KOPT-K1 (cell line): Measurements from ENCODE around the gene NOBOX.

Source experiments
- H3K27ac ChIP-seq: fragments of 200-600 bp; sonication (generic); 2 replicates; pipeline ENCODE4 v1.5.1; 2016; ENCODE audit warnings: antibody characterized with exemption, mild to moderate bottlenecking, low read depth, low read length; ENCODE audit not compliant: poor library complexity, severe bottlenecking
- H3K36me3 ChIP-seq: fragments of 200-600 bp; sonication (generic); 2 replicates; pipeline ENCODE4 v1.5.1; 2017; ENCODE audit warnings: antibody characterized with exemption, mild to moderate bottlenecking, low read length, moderate library complexity; ENCODE audit not compliant: insufficient read depth
- H3K9me3 ChIP-seq: fragments of 200-600 bp; sonication (generic); 2 replicates; pipeline ENCODE4 v1.5.1; 2017; ENCODE audit warnings: antibody characterized with exemption, low read length, mild to moderate bottlenecking; ENCODE audit not compliant: insufficient read depth, poor library complexity, severe bottlenecking

NOBOX gene

DNA sequence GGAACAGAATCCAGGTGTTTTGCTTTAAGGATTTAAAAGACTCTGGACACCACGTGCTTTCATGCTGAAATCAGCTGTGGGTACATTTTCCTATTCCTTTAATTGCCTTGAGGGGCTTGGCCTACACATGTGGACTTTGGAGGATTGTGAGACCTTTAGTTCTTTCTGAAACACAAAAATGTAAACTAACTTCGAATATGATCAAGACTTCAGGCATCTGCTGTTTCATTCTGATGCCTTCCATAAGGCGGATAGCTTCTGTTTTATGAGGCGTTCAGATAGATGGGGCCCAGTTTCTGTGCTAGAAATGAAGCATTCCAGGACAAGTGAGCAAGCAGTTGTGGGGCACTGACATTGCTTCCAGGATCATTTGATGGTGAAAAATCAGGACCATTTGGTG lies 1.5 kb upstream of the NOBOX start:
- Histone ChIP-seq H3K9me3 (no peaks in the 10 kb centered on the region), H3K36me3 (no peaks in the 10 kb centered on the region), H3K27ac (no peak overlapping the region)

GRCh38 chr7:144403102-144403501 lies 391 bp downstream of the NOBOX start:
- Histone ChIP-seq H3K27ac (no peak overlapping the region), H3K9me3 (no peaks in the 10 kb centered on the region)

DNA sequence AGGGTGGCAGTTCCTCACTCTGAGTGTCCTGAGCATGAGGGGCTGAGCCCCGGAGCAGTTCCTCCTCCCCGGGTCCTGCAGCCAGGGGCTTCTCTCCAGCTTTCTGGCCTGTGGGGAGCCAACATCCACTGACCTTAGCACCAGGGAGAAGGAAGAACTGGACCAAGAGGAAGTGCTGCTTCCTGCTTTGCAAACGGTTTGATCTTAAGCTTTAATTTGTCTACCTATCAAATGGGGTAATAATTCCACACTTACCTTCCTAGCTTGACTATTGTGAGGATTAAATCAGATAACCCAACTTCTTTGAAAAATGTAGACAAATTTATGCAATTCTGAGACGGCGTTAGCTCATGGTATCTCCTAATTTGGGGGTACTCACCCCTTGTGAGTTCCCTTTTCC lies 2.0 kb downstream of the NOBOX start:
- H3K36me3 ChIP-seq, result no peaks in the 10 kb centered on the region
- no peak overlapping the region for H3K27ac ChIP-seq
- no peaks in the 10 kb centered on the region for H3K9me3 ChIP-seq

More at GRCh38 chr7:144403102-144403501, 391 bp downstream of the NOBOX start:
- no peaks in the 10 kb centered on the region for H3K36me3 ChIP-seq

DNA sequence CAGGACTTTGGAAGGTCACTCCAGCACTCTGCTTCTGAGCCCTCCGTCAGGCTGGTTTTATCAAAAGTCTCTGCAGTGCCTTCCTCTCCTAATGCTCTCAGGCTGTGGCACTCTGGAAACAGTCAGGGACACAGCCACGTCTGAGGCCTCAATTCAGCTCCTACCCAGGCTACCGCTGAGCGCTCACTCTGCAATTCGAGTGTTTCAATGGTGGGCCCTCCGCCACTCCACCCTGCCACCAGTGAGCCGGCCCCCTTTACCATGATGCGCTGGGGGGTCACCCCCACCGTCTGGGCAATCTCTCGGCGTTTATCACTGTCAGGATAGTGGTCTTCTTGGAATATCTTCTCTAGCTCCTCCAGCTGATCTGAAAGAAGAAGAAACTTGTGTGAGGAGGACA lies 3.5 kb downstream of the NOBOX start:
- no peak overlapping the region for H3K27ac ChIP-seq
- no peaks in the 10 kb centered on the region for H3K9me3 ChIP-seq
- no peaks in the 10 kb centered on the region for H3K36me3 ChIP-seq

DNA sequence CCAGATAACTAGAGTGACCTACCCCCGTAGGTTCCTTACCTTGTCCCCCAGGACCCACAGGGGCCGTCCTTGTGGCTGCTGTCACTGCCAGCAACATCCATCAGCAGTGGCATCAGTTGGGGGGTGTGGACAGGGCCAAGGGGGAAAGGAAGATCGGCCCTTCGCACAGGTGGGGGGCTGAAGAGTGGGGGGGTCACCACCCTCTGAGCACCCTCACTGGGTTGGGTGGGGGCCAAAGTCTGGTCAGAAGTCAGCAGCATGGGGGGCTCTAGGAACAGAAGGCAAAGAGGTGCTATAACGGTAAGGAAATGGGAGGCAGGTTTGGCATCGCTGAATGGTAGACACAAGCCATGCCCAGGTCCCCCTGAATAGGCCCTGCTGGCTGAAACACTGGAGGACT lies 4.6 kb downstream of the NOBOX start:
- H3K9me3 ChIP-seq, result no peaks in the 10 kb centered on the region
- no peak overlapping the region for H3K27ac ChIP-seq
- no peaks in the 10 kb centered on the region for H3K36me3 ChIP-seq

GRCh38 chr7:144398291-144398690 lies 5.2 kb downstream of the NOBOX start:
- Histone ChIP-seq H3K9me3 (no peaks in the 10 kb centered on the region), H3K27ac (no peak overlapping the region), H3K36me3 (no peaks in the 10 kb centered on the region)

DNA sequence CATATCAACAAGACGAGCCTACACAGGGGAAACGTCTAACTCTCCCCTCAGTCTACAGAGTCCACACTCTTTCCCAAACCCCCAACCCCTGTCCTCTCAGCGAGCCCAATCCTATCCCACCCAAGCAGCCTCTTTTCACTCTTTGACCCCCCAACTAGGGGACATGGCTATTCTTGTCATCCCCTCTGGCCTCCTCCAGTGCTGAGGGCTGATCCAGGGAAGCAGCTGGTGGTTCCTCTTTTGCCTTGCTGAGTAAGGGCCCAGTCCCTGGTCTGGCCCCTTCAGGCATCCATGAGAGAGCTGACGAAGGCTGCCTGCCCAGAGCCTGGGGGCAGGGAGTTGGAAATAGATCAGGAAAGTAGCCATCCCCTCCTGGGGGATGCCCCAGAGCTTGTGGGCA lies 6.4 kb downstream of the NOBOX start:
- H3K27ac ChIP-seq, result no peak overlapping the region
- H3K9me3 ChIP-seq, result no peaks in the 10 kb centered on the region
- H3K36me3 ChIP-seq, result no peaks in the 10 kb centered on the region

DNA sequence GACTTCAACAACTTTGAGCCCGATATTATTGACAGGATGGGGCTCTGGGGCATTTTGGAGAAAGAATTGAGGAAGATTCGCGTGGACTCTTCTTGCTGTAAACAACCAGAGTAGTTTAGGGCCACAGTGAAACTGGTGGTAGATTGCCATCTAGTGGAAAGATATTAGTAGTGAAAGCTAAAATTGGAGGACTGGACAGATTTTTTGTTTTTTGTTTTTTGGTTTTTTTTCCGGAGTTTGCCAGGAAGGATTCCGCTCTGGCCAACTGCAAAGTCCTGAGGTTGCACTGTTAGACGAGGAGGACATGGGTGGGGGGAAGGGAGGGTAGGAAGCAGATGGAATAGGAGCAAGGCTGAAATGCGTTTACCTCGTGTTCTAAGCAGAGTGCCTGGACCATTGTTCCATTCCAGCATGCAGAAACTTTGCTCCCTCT lies 11.7 kb downstream of the NOBOX start:
- no peak overlapping the region for H3K27ac ChIP-seq
- H3K36me3 ChIP-seq, result no peaks in the 10 kb centered on the region
- no peaks in the 10 kb centered on the region for H3K9me3 ChIP-seq

- Histone ChIP-seq H3K9me3 (no peaks in the 10 kb centered on the region), H3K36me3 (no peaks in the 10 kb centered on the region), H3K27ac (no peak overlapping the region)
These were observed 12.5 kb downstream of the NOBOX start for GRCh38 chr7:144391014-144391413.

GRCh38 chr7:144390481-144390880 lies 13.0 kb downstream of the NOBOX start:
- Histone ChIP-seq H3K27ac (no peak overlapping the region), H3K9me3 (no peaks in the 10 kb centered on the region), H3K36me3 (no peaks in the 10 kb centered on the region)

DNA sequence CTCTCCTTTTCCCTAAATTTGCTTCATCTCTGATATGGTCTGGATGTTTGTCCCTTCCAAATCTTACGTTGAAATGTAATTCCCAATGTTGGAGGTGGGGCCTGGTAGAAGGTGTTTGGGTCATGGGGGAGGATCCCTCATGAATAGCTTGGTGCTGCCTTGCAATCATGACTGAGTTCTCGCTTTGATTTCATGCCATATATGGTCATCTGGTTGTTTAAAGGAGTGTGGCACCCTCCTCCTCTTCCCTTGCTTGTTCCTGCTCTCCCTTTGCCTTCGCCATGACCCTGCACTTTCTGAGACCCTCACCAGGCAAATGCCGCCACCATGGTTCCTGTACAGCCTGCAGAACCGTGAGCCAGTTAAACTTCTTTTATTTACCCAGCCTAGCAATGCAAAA lies 14.5 kb downstream of the NOBOX start:
- Histone ChIP-seq H3K9me3 (no peaks in the 10 kb centered on the region), H3K27ac (no peak overlapping the region)

GRCh38 chr7:144386741-144387140 lies 16.8 kb downstream of the NOBOX start:
- Histone ChIP-seq H3K27ac (no peak overlapping the region), H3K36me3 (no peaks in the 10 kb centered on the region), H3K9me3 (no peaks in the 10 kb centered on the region)

More for the DNA sequence above, 14.5 kb downstream of the NOBOX start:
- no peaks in the 10 kb centered on the region for H3K36me3 ChIP-seq

GRCh38 chr7:144384555-144385245 lies 18.8 kb downstream of the NOBOX start:
- Histone ChIP-seq H3K9me3 (no peaks in the 10 kb centered on the region), H3K27ac (no peak overlapping the region), H3K36me3 (no peaks in the 10 kb centered on the region)

GRCh38 chr7:144384071-144384470 lies 19.4 kb downstream of the NOBOX start:
- Histone ChIP-seq H3K27ac (no peak overlapping the region), H3K9me3 (no peaks in the 10 kb centered on the region), H3K36me3 (no peaks in the 10 kb centered on the region)

DNA sequence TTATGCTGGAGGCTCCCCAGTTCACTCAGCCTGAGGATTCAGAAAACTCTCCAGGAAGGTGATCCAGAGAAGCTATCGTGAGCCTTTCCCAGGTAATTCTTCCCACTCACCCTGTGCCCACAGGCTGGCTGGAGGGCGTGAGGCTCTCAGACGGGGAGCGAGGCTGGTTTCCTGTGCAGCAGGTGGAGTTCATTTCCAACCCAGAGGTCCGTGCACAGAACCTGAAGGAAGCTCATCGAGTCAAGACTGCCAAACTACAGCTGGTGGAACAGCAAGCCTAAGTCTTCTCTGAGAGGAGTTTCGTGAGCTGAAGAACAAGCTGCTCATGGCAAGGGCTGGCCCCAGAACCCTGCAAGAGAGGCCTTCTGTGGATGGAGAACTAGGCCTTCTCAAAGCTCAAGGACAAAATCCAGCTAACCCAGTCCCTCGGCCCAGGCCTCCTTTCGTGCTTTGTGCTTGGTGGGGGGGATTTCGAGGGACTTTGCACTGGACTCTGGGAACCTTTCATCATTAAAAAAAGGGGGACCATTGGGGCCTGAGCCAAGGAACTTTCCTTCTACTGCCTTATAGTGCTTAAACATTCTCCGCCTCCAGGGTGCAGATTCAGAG lies 23.6 kb downstream of the NOBOX start:
- no peaks in the 10 kb centered on the region for H3K36me3 ChIP-seq
- no peak overlapping the region for H3K27ac ChIP-seq
- no peaks in the 10 kb centered on the region for H3K9me3 ChIP-seq

GRCh38 chr7:144378651-144379050 lies 24.8 kb downstream of the NOBOX start:
- no peak overlapping the region for H3K27ac ChIP-seq
- H3K36me3 ChIP-seq, result no peaks in the 10 kb centered on the region
- H3K9me3 ChIP-seq, result no peaks in the 10 kb centered on the region
